Prostate gland (tissue), 2 donors: ENCODE measurements around the gene RIPOR3.

Experiments used
- CTCF ChIP-seq, 4 experiments: fragments of 200-600 bp in 2 of 4; fragments of 450-650 bp in 2 of 4; sonication (generic) in 2 of 4; IDR thresholded peaks; 1 replicate in 3 of 4; 2 replicates in 1 of 4; pipeline ENCODE4 v1.5.1; 2016 to 2019; ENCODE audit warnings: antibody characterized with exemption in 4 of 4, mild to moderate bottlenecking in 2 of 4, moderate library complexity in 2 of 4
- POLR2A ChIP-seq: fragments of 450-650 bp; IDR thresholded peaks from one replicate; pipeline ENCODE4 v1.6.1; 2016; ENCODE audit warnings: antibody characterized with exemption, mild to moderate bottlenecking

DNA sequence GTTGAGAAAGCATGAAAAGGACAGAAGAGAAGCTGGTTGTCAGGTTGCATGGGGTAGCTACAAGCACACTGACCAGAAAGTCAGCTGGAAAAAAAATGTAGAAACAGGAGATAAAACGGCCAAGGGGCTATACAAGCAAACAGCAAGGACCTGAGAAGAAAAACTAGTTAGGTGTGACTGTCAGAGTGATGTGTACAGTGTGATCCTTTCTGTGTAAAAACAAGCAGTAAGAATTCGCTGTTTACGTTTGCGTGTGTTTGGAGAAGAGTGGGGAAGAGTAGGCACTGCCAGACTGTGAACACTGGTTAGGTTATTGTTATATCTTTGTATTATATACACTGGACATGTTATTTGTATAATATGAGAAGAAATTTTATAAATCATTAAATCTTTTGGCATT is 153.1 kb downstream of the RIPOR3 start:
- TF ChIP-seq CTCF (IDR thresholded peaks at IDR 0.05) (no peak), POLR2A (no peak)
